ENCODE results near the gene GTF2IRD1. TPM values are rescaled to one million over a fixed set of nuclear protein-coding genes. Genes with fewer than 3 reads are reported as not detected.

GTF2IRD1 gene
- total and polyA plus RNA-seq, 2 of the 13 experiments (the other 11 are each of a cell fraction or from before 2014, with no cell fraction given), result 16.5 to 26.7 TPM

- no peak for DNase-seq (ENCODE audit: low spot score)
- no peak overlapping the region for H3K27ac ChIP-seq (ENCODE audit: extremely low read length, insufficient read depth, low read length)
- no peak overlapping the region for H3K9ac ChIP-seq (ENCODE audit: insufficient read depth, low read depth, low read length)
- in situ Hi-C loops (cut with HindIII; ENCODE audit: extremely low pct_ligation_motif_present, low pct_unique_long_range_greater_than_20kb), result no loop called here
- H3K27me3 ChIP-seq (ENCODE audit: control insufficient read depth in 1 of 2, insufficient read depth in 2 of 2, low read length in 2 of 2), result no peaks in the 10 kb centered on the region
- H3K79me2 ChIP-seq (ENCODE audit: insufficient read depth, low read length), result no peaks in the 10 kb centered on the region
- H3K4me1 ChIP-seq (ENCODE audit: insufficient read depth, low read length), result peaks cover 69% of the 10 kb centered on the region
- no peaks in the 10 kb centered on the region for H3K9me3 ChIP-seq (ENCODE audit: low read length)
- ChIA-PET CTCF (ENCODE audit: low intra/inter-chr PET ratio, low total read pairs) (no interaction called here), POLR2A (interaction anchor here (1.3 to 1.5 kb wide), 2 partner anchors 68 kb away, joined by 3 to 4 read pairs; no protein-coding TSS in a partner anchor)
- intact Hi-C loops (cut with micrococcal nuclease; ENCODE audit: unreplicated experiment), result no loop called here
- no TSS peak for BruUV-seq (replicated peaks)
- H3K4me3 ChIP-seq (replicated peaks in 1 of 3; ENCODE audit: insufficient read depth in 1 of 3, low read depth in 2 of 3, low read length in 3 of 3), result no peak overlapping the region
- no peak for ATAC-seq
- no peak overlapping the region for H2AFZ ChIP-seq (ENCODE audit: low read length)
- no peak for FAIRE-seq
- H4K20me1 ChIP-seq (ENCODE audit: insufficient read depth, low read length), result no peaks in the 10 kb centered on the region
- H3K36me3 ChIP-seq (replicated peaks in 1 of 2; ENCODE audit: control insufficient read depth in 1 of 2, insufficient read depth in 2 of 2, low read length in 2 of 2), result peaks cover 3 to 5% of the 10 kb centered on the region in 2 experiments; a peak in 4 of 5 replicates
- H3K4me2 ChIP-seq (ENCODE audit: low read depth, low read length), result no peak overlapping the region
- TF ChIP-seq ZNF557 (CRISPR knock-in tag; IDR thresholded peaks at IDR 0.05) (no peak), MAFG (CRISPR knock-in tag; IDR thresholded peaks at IDR 0.05) (no peak), E2F2 (CRISPR knock-in tag; IDR thresholded peaks at IDR 0.05; ENCODE audit: borderline replicate concordance) (no peak), XRCC5 (optimal IDR thresholded peaks at IDR 0.05; ENCODE audit: low read length) (no peak), RFXAP (CRISPR knock-in tag; IDR thresholded peaks at IDR 0.05; ENCODE audit: borderline replicate concordance) (no peak), ZMYM3 (CRISPR knock-in tag; IDR thresholded peaks at IDR 0.05) (peak; percentile 69), ZNF644 (CRISPR knock-in tag; IDR thresholded peaks at IDR 0.05; ENCODE audit: low read depth) (no peak), ZNF768 (CRISPR knock-in tag; IDR thresholded peaks at IDR 0.05) (peak; percentile 94), SIN3A (IDR thresholded peaks at IDR 0.05; ENCODE audit: borderline replicate concordance, low read depth, low read length) (no peak), PHF20 (CRISPR knock-in tag; IDR thresholded peaks at IDR 0.05) (no peak), RBAK (CRISPR knock-in tag; IDR thresholded peaks at IDR 0.05) (no peak)
Observed at GRCh38 chr7:74585844-74586243, 132.1 kb downstream of the GTF2IRD1 start.
